Testis (tissue), 2 donors: ENCODE results near the gene KLHDC10.
"Not testable (repeated sequence)": the region's sequence is repeated elsewhere in the genome, so short reads cannot be mapped to it uniquely, and the experiment has no call there.

Experiments used
- POLR2A ChIP-seq: fragments of 450-650 bp; IDR thresholded peaks from one replicate; pipeline ENCODE4 v1.6.1; 2017; ENCODE audit warnings: antibody characterized with exemption, mild to moderate bottlenecking, moderate library complexity
- TF ChIP-seq, protein P1 (sequence below), 3 experiments: fragments of 450-650 bp in 2 of 3; fragments of 200-600 bp in 1 of 3; sonication (generic) in 1 of 3; IDR thresholded peaks; one replicate each; pipeline ENCODE4 v1.5.1; 2016 to 2019; ENCODE audit warnings: antibody characterized with exemption in 3 of 3, mild to moderate bottlenecking in 2 of 3, moderate library complexity in 1 of 3

DNA sequence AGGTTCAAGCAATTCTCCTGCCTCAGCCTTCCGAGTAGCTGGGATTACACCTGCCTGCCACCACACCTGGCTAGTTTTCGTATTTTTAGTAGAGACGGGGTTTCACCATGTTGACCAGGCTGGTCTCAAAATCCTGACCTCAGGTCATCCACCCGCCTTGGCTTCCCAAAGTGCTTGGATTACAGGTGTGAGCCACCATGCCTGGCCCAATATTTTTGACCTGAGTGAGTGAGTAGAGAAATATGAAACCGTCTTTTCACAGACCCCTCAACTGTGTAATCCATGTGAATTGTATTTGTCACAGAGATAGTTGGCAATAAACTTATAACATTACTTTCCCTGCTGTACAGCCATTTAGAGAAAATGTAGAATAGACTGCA is 43.1 kb downstream of the KLHDC10 start:
- TF ChIP-seq, protein P1, sequence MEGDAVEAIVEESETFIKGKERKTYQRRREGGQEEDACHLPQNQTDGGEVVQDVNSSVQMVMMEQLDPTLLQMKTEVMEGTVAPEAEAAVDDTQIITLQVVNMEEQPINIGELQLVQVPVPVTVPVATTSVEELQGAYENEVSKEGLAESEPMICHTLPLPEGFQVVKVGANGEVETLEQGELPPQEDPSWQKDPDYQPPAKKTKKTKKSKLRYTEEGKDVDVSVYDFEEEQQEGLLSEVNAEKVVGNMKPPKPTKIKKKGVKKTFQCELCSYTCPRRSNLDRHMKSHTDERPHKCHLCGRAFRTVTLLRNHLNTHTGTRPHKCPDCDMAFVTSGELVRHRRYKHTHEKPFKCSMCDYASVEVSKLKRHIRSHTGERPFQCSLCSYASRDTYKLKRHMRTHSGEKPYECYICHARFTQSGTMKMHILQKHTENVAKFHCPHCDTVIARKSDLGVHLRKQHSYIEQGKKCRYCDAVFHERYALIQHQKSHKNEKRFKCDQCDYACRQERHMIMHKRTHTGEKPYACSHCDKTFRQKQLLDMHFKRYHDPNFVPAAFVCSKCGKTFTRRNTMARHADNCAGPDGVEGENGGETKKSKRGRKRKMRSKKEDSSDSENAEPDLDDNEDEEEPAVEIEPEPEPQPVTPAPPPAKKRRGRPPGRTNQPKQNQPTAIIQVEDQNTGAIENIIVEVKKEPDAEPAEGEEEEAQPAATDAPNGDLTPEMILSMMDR (IDR thresholded peaks at IDR 0.05), result not testable (repeated sequence)
- not testable (repeated sequence) for TF ChIP-seq POLR2A
